ENCODE results near the gene PCDH15.

PCDH15 gene

GRCh38 chr10:53894145-53894544, 906.9 kb downstream of the PCDH15 start:
- no peak for DNase-seq
- Histone ChIP-seq H2AFZ (ENCODE audit: low read length) (no peak overlapping the region), H3K4me1 (ENCODE audit: low read length) (no peaks in the 10 kb centered on the region), H3K4me3 (ENCODE audit: low read length) (no peak overlapping the region), H3K9me3 (replicated peaks; ENCODE audit: insufficient read depth, low read length) (no peaks in the 10 kb centered on the region), H3K4me2 (ENCODE audit: low read depth, low read length) (no peak overlapping the region), H3K9ac (ENCODE audit: low read length) (no peak overlapping the region), H3K79me2 (ENCODE audit: low read length) (no peaks in the 10 kb centered on the region), H3K36me3 (replicated peaks; ENCODE audit: insufficient read depth, low read length) (no peaks in the 10 kb centered on the region), H3K27ac (ENCODE audit: low read length) (no peak overlapping the region), H3F3A (ENCODE audit: insufficient read depth, low read length) (no peaks in the 10 kb centered on the region), H4K20me1 (ENCODE audit: insufficient read depth, low read length) (no peaks in the 10 kb centered on the region), H3K27me3 (replicated peaks; ENCODE audit: insufficient read depth, low read length) (no peaks in the 10 kb centered on the region), H3K9me2 (replicated peaks; ENCODE audit: insufficient read depth, low read length) (no peaks in the 10 kb centered on the region)
- TF ChIP-seq, protein P1, sequence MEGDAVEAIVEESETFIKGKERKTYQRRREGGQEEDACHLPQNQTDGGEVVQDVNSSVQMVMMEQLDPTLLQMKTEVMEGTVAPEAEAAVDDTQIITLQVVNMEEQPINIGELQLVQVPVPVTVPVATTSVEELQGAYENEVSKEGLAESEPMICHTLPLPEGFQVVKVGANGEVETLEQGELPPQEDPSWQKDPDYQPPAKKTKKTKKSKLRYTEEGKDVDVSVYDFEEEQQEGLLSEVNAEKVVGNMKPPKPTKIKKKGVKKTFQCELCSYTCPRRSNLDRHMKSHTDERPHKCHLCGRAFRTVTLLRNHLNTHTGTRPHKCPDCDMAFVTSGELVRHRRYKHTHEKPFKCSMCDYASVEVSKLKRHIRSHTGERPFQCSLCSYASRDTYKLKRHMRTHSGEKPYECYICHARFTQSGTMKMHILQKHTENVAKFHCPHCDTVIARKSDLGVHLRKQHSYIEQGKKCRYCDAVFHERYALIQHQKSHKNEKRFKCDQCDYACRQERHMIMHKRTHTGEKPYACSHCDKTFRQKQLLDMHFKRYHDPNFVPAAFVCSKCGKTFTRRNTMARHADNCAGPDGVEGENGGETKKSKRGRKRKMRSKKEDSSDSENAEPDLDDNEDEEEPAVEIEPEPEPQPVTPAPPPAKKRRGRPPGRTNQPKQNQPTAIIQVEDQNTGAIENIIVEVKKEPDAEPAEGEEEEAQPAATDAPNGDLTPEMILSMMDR (IDR thresholded peaks at IDR 0.05; ENCODE audit: low read length), result no peak
- TF ChIP-seq EZH2 (optimal IDR thresholded peaks at IDR 0.05; ENCODE audit: low read depth, low read length) (no peak), EZH2phosphoT487 (IDR thresholded peaks at IDR 0.05; ENCODE audit: low read length) (no peak)

- no peaks in the 10 kb centered on the region for H3K27me3 ChIP-seq (replicated peaks; ENCODE audit: insufficient read depth, low read length)
- no peaks in the 10 kb centered on the region for H3K79me2 ChIP-seq (ENCODE audit: low read length)
- H3K9me2 ChIP-seq (replicated peaks; ENCODE audit: insufficient read depth, low read length), result no peaks in the 10 kb centered on the region
- H3K4me1 ChIP-seq (ENCODE audit: low read length), result no peaks in the 10 kb centered on the region
- no peaks in the 10 kb centered on the region for H3F3A ChIP-seq (ENCODE audit: insufficient read depth, low read length)
- H3K4me3 ChIP-seq (ENCODE audit: low read length), result no peak overlapping the region
- TF ChIP-seq EZH2phosphoT487 (IDR thresholded peaks at IDR 0.05; ENCODE audit: low read length) (no peak), EZH2 (optimal IDR thresholded peaks at IDR 0.05; ENCODE audit: low read depth, low read length) (no peak)
- TF ChIP-seq, protein P1 (IDR thresholded peaks at IDR 0.05; ENCODE audit: low read length), result no peak
- no peak overlapping the region for H2AFZ ChIP-seq (ENCODE audit: low read length)
- H3K9me3 ChIP-seq (replicated peaks; ENCODE audit: insufficient read depth, low read length), result no peaks in the 10 kb centered on the region
- H4K20me1 ChIP-seq (ENCODE audit: insufficient read depth, low read length), result no peaks in the 10 kb centered on the region
- no peak for DNase-seq
- H3K36me3 ChIP-seq (replicated peaks; ENCODE audit: insufficient read depth, low read length), result no peaks in the 10 kb centered on the region
- no peak overlapping the region for H3K9ac ChIP-seq (ENCODE audit: low read length)
- H3K4me2 ChIP-seq (ENCODE audit: low read depth, low read length), result no peak overlapping the region
- H3K27ac ChIP-seq (ENCODE audit: low read length), result no peak overlapping the region
These were observed 908.0 kb downstream of the PCDH15 start for GRCh38 chr10:53893061-53893460.

DNA sequence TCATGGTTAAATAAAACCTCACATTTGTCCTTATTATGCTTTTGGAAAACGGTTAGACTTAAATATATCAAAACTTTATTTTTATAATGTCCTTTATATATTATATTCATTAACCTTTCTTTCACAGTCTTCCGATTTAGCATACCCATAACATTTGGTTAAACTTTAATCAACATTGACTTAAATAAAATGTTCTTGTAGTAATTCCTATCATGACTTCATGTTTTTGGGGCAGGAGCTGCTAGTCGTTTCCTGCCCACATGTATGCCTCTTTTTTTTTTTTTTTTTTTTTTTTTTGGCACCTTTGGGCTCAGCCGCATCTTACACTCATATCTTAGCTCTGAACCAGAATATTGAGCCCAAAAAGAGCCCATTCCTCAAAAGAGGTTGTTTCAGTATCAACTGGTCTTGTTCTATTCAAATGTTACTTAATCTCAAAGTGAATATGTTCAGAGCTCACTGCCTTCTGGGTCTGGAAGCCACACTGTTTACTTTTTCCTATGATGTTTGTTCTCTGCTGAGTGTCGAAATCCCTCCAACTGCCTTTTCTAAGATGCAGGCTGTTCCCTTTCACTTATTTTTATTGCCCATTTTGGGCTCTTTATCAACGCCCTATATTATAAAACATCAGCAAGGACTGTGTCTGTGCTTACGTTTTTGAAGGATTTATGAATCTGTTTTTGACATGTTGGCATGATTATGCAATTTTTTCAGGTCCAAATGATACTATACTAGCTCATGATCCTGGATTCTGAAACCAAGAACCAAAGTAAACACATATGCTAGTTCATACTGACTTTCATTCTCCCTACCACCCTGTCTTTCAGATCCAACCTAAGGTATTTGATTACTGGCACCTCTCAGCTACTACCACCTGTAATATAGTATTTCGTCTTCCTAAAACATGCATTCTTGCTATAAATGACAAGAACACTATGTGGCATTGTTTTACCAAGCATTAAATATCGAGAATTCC, 914.4 kb downstream of the PCDH15 start:
- H3K9me3 ChIP-seq (replicated peaks; ENCODE audit: insufficient read depth, low read length), result no peaks in the 10 kb centered on the region
- H2AFZ ChIP-seq (ENCODE audit: low read length), result no peak overlapping the region
- no peaks in the 10 kb centered on the region for H4K20me1 ChIP-seq (ENCODE audit: insufficient read depth, low read length)
- DNase-seq, result no peak
- no peaks in the 10 kb centered on the region for H3K79me2 ChIP-seq (ENCODE audit: low read length)
- no peaks in the 10 kb centered on the region for H3F3A ChIP-seq (ENCODE audit: insufficient read depth, low read length)
- H3K9me2 ChIP-seq (replicated peaks; ENCODE audit: insufficient read depth, low read length), result no peaks in the 10 kb centered on the region
- TF ChIP-seq EZH2 (optimal IDR thresholded peaks at IDR 0.05; ENCODE audit: low read depth, low read length) (no peak), EZH2phosphoT487 (IDR thresholded peaks at IDR 0.05; ENCODE audit: low read length) (no peak)
- TF ChIP-seq, protein P1 (IDR thresholded peaks at IDR 0.05; ENCODE audit: low read length), result no peak
- H3K4me1 ChIP-seq (ENCODE audit: low read length), result no peaks in the 10 kb centered on the region
- H3K4me3 ChIP-seq (ENCODE audit: low read length), result no peak overlapping the region
- H3K27ac ChIP-seq (ENCODE audit: low read length), result no peak overlapping the region
- H3K9ac ChIP-seq (ENCODE audit: low read length), result no peak overlapping the region
- no peak overlapping the region for H3K4me2 ChIP-seq (ENCODE audit: low read depth, low read length)
- H3K27me3 ChIP-seq (replicated peaks; ENCODE audit: insufficient read depth, low read length), result no peaks in the 10 kb centered on the region
- no peaks in the 10 kb centered on the region for H3K36me3 ChIP-seq (replicated peaks; ENCODE audit: insufficient read depth, low read length)

All from MM.1S (cell line).